HG03135 (cell line): ENCODE results near the gene SHC3.

Experiments used
- ATAC-seq: cut with Tn5 transposase; IDR thresholded peaks from one replicate; pipeline ENCODE4 v1.9.1; 2021; ENCODE audit warnings: mild to moderate bottlenecking, moderate library complexity; ENCODE audit not compliant: unreplicated experiment

SHC3 gene

DNA sequence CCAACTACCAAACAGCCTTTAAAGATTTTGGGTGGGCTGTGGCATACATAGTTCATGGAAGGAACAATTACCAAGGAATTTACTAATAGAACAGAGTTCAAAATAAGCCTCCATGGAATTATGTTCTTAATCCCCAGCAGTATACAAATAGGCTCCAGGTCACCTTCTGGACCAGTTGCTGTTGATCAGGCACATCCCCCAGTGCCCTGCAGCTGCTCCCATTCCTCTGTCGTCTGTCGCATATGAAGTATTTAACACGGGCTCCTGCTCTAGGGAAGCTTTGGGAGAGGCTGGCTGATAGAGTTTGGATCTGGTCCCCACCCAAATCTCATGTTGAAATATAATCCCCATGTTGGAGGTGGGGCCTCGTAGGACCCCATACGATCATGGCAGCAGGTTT lies 17.8 kb downstream of the SHC3 start:
- ATAC-seq = no peak

DNA sequence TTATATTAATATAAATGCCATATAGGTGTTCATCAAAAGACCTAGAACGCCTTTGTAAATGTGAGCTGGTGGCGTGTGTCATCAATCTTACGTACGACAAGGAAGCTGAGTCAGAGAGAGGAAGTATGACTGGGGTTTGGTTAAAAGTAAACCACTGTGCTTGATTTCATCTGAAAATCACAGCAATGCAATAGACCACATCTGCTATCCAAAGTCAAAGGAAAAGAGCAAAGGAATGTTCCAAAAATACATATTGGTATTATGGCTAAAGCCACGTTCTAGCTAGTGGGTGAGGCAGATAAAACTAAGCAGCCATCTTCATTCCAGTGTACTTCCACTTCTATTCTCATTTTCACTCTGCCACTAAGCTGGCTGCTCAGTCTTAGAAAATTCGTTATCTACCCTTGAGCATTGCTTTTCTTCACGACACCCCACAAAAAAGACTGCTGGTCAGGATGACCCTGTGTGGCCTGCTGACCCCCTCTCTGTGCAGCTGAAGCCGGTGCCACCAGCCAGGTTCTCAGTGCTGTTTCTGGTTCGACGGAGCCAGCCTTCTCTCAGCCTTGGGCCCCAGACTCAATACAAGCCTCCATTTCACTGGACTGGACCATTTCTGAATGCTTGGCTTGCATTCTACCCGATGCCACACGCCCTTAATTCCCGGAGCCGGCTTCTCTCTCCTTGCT lies 23.8 kb downstream of the SHC3 start:
- no peak for ATAC-seq

DNA sequence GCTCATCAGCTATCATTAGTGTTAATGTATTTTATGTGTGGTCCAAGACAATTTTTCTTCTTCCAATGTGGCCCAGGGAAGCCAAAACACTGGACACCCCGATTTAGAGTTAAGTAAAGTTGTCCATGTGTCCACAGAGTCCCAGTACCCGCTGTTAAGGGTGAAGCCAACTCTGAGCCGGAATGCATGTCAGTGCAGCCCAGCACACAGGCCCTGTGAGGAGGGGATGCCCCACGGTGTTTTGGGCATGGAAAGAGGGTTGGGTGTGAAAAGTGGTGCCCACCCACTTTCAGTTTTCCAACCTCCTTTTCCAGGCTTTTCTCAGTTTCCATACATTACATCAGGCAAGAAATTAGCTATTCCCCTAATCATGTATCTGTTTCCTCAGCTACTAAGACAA lies 24.4 kb downstream of the SHC3 start:
- no peak for ATAC-seq

- ATAC-seq = no peak
These were observed 25.2 kb downstream of the SHC3 start for GRCh38 chr9:89153232-89154017.

GRCh38 chr9:89149726-89150125 lies 28.9 kb downstream of the SHC3 start:
- no peak for ATAC-seq

- ATAC-seq = no peak
These were observed 33.5 kb downstream of the SHC3 start for GRCh38 chr9:89145097-89145496.

DNA sequence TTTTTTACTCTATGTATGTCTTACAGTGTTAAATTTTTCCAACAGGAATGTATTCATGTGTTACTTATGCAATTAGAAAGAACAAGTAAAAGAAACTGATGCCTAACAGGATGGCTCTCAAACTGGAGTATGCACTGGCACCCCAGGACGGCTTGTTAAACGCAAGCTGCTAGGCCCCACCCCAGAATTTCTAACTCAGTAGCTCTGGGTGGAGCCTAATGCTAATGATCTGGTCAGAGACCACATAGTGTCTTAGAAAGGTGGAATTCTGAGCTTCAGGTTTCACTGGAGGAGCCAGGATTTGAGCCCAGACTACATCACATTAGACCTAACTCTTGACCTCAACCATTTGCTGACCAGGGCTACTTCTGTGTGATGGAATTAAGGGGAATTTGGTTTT lies 34.4 kb downstream of the SHC3 start:
- no peak for ATAC-seq

GRCh38 chr9:89143266-89143665 lies 35.4 kb downstream of the SHC3 start:
- no peak for ATAC-seq

GRCh38 chr9:89139455-89139854 lies 39.2 kb downstream of the SHC3 start:
- ATAC-seq = no peak

DNA sequence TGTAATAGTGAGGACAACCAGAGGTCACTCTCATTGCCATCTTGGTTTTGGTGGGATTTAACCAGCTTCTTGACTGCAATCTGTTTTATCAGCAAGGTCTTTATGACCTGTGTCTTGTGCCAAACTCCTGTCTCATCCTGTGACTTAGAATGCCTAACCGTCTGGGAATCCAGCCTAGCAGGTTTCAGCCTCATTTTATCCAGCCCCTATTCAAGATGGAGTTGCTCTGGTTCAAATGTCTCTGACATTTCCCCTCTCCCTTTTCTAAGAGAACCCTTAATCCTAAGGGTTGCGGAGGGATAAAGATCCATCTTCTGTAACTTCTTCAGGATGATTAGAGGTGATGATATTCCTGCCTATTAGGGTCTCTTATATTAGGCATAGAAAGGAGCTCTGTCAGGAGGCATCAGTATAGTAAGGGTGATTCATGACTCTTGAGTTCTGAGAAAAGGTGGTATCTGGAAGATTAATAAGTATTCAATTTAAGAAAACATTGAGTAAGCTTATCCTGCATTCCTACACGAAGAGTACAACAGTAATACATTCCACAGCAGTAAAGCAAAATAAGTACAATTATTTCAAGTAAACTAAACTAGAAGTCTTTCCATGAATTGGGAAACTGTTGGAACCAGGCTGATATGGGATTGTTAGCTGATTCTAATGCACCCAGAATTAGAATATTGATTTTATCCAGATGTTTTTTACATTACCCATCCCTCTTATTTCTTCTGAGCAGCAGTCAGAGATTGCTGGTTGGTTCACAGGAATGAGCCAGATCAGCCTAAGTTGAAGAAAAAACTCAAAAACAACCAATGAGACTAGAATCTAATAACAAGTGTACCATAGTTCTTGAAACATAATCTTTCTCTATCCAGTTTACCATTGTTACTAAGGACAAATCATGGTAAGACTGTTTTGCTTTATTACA lies 39.9 kb downstream of the SHC3 start:
- ATAC-seq = no peak

- no peak for ATAC-seq
These were observed 40.8 kb downstream of the SHC3 start for GRCh38 chr9:89137542-89138462.

DNA sequence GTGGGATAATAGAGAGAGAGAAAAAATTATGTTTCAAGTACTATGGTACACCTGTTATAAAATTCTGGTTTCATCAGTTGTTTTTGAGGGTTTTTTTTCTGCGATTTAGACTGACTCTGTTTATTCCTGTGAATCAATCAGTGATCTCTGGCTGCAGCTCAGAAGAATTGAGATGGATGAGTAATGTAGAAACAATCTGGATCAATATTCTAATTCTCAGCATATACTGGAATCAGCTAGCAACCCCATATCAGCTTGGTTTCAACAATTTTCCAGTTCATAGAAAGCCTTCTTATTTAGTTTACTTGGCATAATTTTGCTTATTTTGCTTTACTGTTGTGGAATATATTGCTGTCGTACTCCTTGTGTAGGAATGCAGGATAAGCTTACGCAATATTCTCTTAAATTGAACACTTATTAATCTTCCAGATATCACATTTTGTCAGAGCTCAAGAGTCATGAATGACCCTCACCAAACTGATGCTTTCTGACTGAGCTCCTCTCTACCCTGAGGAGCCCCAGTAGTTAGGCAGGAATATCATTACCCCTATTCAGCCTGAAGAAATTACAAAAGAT lies 42.9 kb downstream of the SHC3 start:
- no peak for ATAC-seq

DNA sequence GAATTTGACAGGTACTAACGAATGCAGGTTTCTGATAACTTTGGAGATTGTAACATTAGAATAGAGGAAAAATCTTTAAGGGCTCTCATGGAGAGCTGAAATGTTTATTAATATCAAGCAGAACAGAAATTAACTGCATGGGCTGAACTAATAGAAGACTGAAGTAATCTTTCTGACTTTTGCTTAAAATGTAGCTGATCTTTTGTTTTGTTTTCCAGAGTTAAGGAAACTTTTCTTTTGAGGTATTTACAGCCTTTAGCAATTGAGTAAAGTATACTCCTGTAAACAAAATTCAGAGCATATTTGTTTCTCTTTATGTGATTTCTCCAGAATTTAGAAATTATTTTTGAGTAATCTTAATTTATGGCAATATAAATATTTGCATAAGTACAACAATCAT lies 43.9 kb downstream of the SHC3 start:
- ATAC-seq = no peak

DNA sequence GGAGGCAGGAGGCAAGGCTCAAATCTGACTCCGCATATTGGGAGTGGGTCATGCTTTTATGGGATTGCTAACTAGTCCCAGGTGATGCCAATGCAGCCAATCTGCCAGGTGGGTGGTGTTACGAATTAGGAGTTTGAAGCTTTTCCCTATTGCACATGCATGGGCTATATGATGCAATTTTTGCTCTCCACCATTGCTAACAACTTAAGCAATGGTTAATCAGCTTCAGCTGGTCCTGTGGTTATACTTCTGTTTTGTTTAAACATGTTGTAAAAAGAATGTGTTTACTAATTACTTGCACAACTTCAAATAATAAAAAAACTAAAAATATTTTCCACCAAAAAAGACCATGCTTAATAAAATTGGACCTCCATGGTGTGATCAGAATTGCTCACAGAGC lies 55.7 kb downstream of the SHC3 start:
- no peak for ATAC-seq

DNA sequence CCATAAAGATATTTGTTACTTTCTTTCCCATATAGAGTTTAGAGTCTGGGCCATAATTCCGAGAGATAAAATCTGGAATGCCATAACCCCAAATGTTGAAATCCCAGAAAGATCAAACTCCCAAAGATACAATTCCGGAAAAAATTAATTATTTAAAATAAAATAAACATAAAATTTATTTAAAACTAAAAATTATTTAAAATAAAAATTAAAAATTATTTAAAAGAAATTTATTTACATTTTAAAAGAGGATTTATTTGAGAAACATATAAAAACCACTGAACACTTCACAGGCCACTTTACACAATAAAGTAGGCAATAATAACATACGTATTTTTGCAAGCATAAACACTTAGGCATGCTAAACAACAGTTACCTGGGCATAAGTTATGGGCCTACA lies 57.9 kb downstream of the SHC3 start:
- ATAC-seq = no peak

GRCh38 chr9:89116805-89117192 lies 61.8 kb downstream of the SHC3 start:
- ATAC-seq = no peak

GRCh38 chr9:89116064-89116804 lies 62.4 kb downstream of the SHC3 start:
- ATAC-seq = no peak

DNA sequence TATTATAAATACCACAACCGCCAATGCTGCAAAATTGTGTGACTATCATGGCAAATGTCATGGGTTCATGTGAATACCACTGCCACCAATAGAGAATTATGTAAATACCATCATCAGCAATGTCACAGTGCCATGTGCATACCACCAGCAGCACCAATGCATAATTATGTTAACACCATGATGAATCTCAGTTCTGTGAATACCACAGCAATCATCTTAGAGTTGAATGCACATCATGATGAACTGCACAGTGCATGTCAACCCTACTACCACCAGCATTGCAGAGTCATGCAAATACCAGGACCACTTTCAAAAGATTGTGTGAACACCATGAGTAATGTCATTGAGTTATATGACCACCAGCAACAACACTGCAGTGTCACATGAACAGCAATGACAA lies 63.2 kb downstream of the SHC3 start:
- no peak for ATAC-seq

DNA sequence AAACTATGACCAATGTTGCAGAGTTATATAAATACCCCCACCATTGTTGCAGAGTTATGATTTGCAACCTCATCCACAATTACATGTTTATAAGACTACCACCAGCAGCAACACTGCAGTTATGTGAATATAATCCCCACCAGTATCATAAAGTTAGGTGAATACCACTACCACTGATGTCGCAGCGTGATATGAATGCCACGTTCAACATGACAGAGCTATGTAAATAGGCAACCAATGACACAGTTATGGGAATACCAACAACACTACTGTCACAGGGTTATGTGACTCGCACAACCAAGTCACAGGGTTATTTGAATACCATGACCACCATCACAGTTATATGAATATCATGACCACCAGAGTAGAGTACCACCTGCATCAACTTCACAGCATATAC lies 63.9 kb downstream of the SHC3 start:
- no peak for ATAC-seq
